Transverse colon (tissue), 4 donors: ENCODE results near the gene HERC6.

Source experiments
- EP300 ChIP-seq: sonication (generic); formaldehyde crosslinking; IDR thresholded peaks from one replicate; pipeline ENCODE4 v1.6.1; 2017; ENCODE audit warnings: antibody characterized with exemption, low read depth
- POLR2A ChIP-seq: fragments of 450-650 bp; IDR thresholded peaks from one replicate; pipeline ENCODE4 v1.6.1; 2016; ENCODE audit warnings: antibody characterized with exemption, mild to moderate bottlenecking, moderate library complexity
- POLR2AphosphoS5 ChIP-seq, 3 donors: sonication (generic); formaldehyde crosslinking; IDR thresholded peaks; one replicate each; pipeline ENCODE4 v1.6.1; 2016; ENCODE audit warnings: antibody characterized with exemption in 3 of 3
- TF ChIP-seq, protein P1 (sequence below), 5 experiments: fragments of 200-600 bp in 3 of 5; fragments of 450-650 bp in 2 of 5; sonication (generic) in 3 of 5; IDR thresholded peaks; 1 replicate in 2 of 5; 2 replicates in 3 of 5; pipeline ENCODE4 v1.5.1; 2016 to 2017; ENCODE audit warnings: antibody characterized with exemption in 5 of 5, inconsistent platforms in 3 of 5, mild to moderate bottlenecking in 2 of 5, moderate library complexity in 1 of 5

DNA sequence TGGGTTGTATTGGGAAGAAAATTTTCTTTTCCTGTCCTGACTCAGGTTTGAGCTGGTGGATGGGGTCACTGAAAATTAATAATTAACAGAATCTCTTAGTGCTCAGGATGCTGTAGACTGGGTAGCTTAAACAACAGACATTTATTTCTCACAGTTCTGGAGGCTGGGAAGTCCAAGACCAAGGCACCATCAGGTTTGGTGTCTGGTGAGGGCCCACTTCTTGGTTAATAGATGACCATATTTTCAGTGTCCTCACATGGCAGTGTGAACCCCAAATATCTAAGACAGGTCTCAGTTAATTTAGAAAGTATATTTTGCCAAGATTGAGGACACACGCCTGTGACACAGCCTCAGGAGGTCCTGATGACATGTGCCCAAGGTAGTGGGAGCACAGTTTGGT, 31.1 kb downstream of the HERC6 start:
- TF ChIP-seq, protein P1, sequence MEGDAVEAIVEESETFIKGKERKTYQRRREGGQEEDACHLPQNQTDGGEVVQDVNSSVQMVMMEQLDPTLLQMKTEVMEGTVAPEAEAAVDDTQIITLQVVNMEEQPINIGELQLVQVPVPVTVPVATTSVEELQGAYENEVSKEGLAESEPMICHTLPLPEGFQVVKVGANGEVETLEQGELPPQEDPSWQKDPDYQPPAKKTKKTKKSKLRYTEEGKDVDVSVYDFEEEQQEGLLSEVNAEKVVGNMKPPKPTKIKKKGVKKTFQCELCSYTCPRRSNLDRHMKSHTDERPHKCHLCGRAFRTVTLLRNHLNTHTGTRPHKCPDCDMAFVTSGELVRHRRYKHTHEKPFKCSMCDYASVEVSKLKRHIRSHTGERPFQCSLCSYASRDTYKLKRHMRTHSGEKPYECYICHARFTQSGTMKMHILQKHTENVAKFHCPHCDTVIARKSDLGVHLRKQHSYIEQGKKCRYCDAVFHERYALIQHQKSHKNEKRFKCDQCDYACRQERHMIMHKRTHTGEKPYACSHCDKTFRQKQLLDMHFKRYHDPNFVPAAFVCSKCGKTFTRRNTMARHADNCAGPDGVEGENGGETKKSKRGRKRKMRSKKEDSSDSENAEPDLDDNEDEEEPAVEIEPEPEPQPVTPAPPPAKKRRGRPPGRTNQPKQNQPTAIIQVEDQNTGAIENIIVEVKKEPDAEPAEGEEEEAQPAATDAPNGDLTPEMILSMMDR (IDR thresholded peaks at IDR 0.05) = no peak
- TF ChIP-seq POLR2AphosphoS5 (IDR thresholded peaks at IDR 0.05) = no peak
- TF ChIP-seq POLR2A = no peak
- TF ChIP-seq EP300 = no peak
